H1 (cell line): Measurements from ENCODE around the gene BRD7. TPM values are rescaled to one million over a fixed set of nuclear protein-coding genes. Genes with fewer than 3 reads are reported as not detected.

ENCODE experiments used
- CTCF ChIA-PET: fragments of 300-600 bp; sonication (Branson Sonifier 250); formaldehyde crosslinking; loops from one replicate; lab custom pipeline; 2021; ENCODE audit not compliant: partially characterized antibody; lab: Charles Lee
- POLR2A ChIA-PET: fragments of 300-600 bp; sonication (Branson Sonifier 250); formaldehyde crosslinking; loops from one replicate; lab custom pipeline; 2021; ENCODE audit warnings: inconsistent platforms; ENCODE audit not compliant: partially characterized antibody; lab: Charles Lee
- DNase-seq, 2 experiments: peaks; one replicate each; pipeline versions ENCODE4 v3.0.0 to v3.0.0-alpha.2; 2010 to 2022; ENCODE audit warnings: low spot score in 2 of 2, low read depth in 1 of 2, mixed read lengths in 1 of 2
- FAIRE-seq: peaks from 2 replicates; lab custom pipeline; 2011; peaks lifted over from hg19 to GRCh38; lab: Jason Lieb, UNC
- H2AFZ ChIP-seq: 2 replicates; pipeline ENCODE4 v1.8.1; 2012; ENCODE audit warnings: low read length, inconsistent platforms
- H2AK5ac ChIP-seq: 2 replicates; pipeline ENCODE4 v1.6.1; 2013; ENCODE audit warnings: low read depth, low read length
- H2BK120ac ChIP-seq: replicated peaks from 2 replicates; pipeline ENCODE3; 2013; ENCODE audit warnings: low read depth, low read length, inconsistent platforms
- H2BK12ac ChIP-seq: 2 replicates; pipeline ENCODE4 v1.6.1; 2013; ENCODE audit warnings: low read depth, low read length
- H2BK15ac ChIP-seq: 2 replicates; pipeline ENCODE4 v1.6.1; 2013; ENCODE audit warnings: low read length
- H2BK20ac ChIP-seq: 2 replicates; pipeline ENCODE4 v1.6.1; 2013; ENCODE audit warnings: low read length
- H2BK5ac ChIP-seq: 2 replicates; pipeline ENCODE4 v1.6.1; 2013; ENCODE audit warnings: low read depth, low read length
- H3K14ac ChIP-seq: 2 replicates; pipeline ENCODE4 v1.6.1; 2013; ENCODE audit warnings: inconsistent platforms; ENCODE audit not compliant: insufficient read length
- H3K18ac ChIP-seq: 2 replicates; pipeline ENCODE4 v1.6.1; 2013; ENCODE audit warnings: low read length; ENCODE audit errors: extremely low read depth
- H3K23ac ChIP-seq: 2 replicates; pipeline ENCODE4 v1.6.1; 2013; ENCODE audit warnings: inconsistent platforms; ENCODE audit not compliant: insufficient read length
- H3K23me2 ChIP-seq: 2 replicates; pipeline ENCODE4 v1.6.1; 2013; ENCODE audit warnings: low read depth, low read length
- H3K27ac ChIP-seq: 2 replicates; pipeline ENCODE4 v1.6.1; 2011; ENCODE audit warnings: low read depth, low read length, inconsistent platforms
- H3K27me3 ChIP-seq, 4 experiments: replicated peaks in 1 of 4; 1 replicate in 1 of 4; 2 replicates in 3 of 4; pipeline versions ENCODE4 v1.6.1 to v1.8.1; 2011 to 2013; ENCODE audit warnings: low read length in 3 of 4, mild to moderate bottlenecking in 3 of 4, inconsistent platforms in 2 of 4, mixed read lengths in 2 of 4, moderate library complexity in 1 of 4; ENCODE audit not compliant: control insufficient read depth in 3 of 4, insufficient read depth in 3 of 4; ENCODE audit errors: extremely low read depth in 1 of 4
- H3K36me3 ChIP-seq, 4 experiments: 2 replicates each; pipeline versions ENCODE4 v1.6.1 to v1.8.1; 2011 to 2013; ENCODE audit warnings: mild to moderate bottlenecking in 4 of 4, low read length in 3 of 4, moderate library complexity in 2 of 4, control low read depth in 1 of 4, inconsistent platforms in 1 of 4; ENCODE audit not compliant: insufficient read depth in 4 of 4, control insufficient read depth in 2 of 4
- H3K4ac ChIP-seq: replicated peaks from 2 replicates; pipeline ENCODE3; 2013; ENCODE audit warnings: low read length, low read depth, mixed read lengths, inconsistent platforms; ENCODE audit not compliant: insufficient read length
- H3K4me1 ChIP-seq, 4 experiments: replicated peaks in 1 of 4; 1 replicate in 1 of 4; 2 replicates in 3 of 4; pipeline versions ENCODE4 v1.6.1 to v1.8.1; 2011 to 2013; ENCODE audit warnings: low read length in 3 of 4, inconsistent platforms in 2 of 4, mixed read lengths in 1 of 4; ENCODE audit not compliant: insufficient read depth in 4 of 4, control insufficient read depth in 3 of 4
- H3K4me2 ChIP-seq, 2 experiments: 2 replicates each; pipeline versions ENCODE4 v1.6.1 to v1.8.1; 2011 to 2013; ENCODE audit warnings: low read depth in 2 of 2, low read length in 2 of 2, control low read depth in 1 of 2, inconsistent platforms in 1 of 2, mild to moderate bottlenecking in 1 of 2; ENCODE audit not compliant: insufficient read depth in 1 of 2
- H3K4me3 ChIP-seq, 4 experiments: fragments of 200-600, 300-600 bp in 1 of 4; sonication (generic), shearing (Covaris generic), sonication (Bioruptor Twin) in 1 of 4; 2 replicates each; pipeline versions ENCODE4 v1.5.1 to v1.8.1; 2011 to 2016; ENCODE audit warnings: low read length in 4 of 4, low read depth in 3 of 4, control low read depth in 2 of 4, inconsistent platforms in 2 of 4, mild to moderate bottlenecking in 2 of 4, mixed read lengths in 1 of 4, moderate library complexity in 1 of 4; ENCODE audit not compliant: insufficient read depth in 2 of 4; ENCODE audit errors: extremely low read depth in 1 of 4
- H3K56ac ChIP-seq: replicated peaks from 2 replicates; pipeline ENCODE3; 2013; ENCODE audit warnings: low read depth, mild to moderate bottlenecking, mixed read lengths, low read length, inconsistent platforms; ENCODE audit not compliant: insufficient read length
- H3K79me1 ChIP-seq: 2 replicates; pipeline ENCODE4 v1.6.1; 2013; ENCODE audit warnings: low read depth, low read length, control low read depth
- H3K79me2 ChIP-seq, 2 experiments: 2 replicates each; pipeline versions ENCODE4 v1.6.1 to v1.8.1; 2012 to 2013; ENCODE audit warnings: low read length in 2 of 2, mild to moderate bottlenecking in 2 of 2, inconsistent platforms in 1 of 2; ENCODE audit not compliant: insufficient read depth in 2 of 2, control insufficient read depth in 1 of 2
- H3K9ac ChIP-seq, 4 experiments: replicated peaks in 1 of 4; 1 replicate in 1 of 4; 2 replicates in 3 of 4; pipeline versions ENCODE4 v1.6.1 to v1.8.1; 2011 to 2013; ENCODE audit warnings: low read depth in 3 of 4, low read length in 3 of 4, control low read depth in 2 of 4, mild to moderate bottlenecking in 2 of 4, moderate library complexity in 2 of 4, inconsistent platforms in 1 of 4; ENCODE audit errors: extremely low read depth in 1 of 4
- H3K9me3 ChIP-seq, 2 experiments: 2 replicates each; pipeline versions ENCODE4 v1.6.1 to v1.8.1; 2012 to 2013; ENCODE audit warnings: mild to moderate bottlenecking in 2 of 2, moderate library complexity in 2 of 2, control low read depth in 1 of 2, inconsistent platforms in 1 of 2, low read depth in 1 of 2, low read length in 1 of 2, mixed read lengths in 1 of 2; ENCODE audit not compliant: insufficient read depth in 2 of 2
- H4K20me1 ChIP-seq, 2 experiments: replicated peaks in 1 of 2; 2 replicates each; pipeline versions ENCODE3 to v1.8.1; 2011 to 2013; ENCODE audit warnings: inconsistent platforms in 2 of 2, low read length in 2 of 2, mild to moderate bottlenecking in 1 of 2; ENCODE audit not compliant: insufficient read depth in 2 of 2, control insufficient read depth in 1 of 2
- H4K5ac ChIP-seq: 2 replicates; pipeline ENCODE4 v1.6.1; 2013; ENCODE audit warnings: low read length, low read depth, mixed read lengths, inconsistent platforms; ENCODE audit not compliant: insufficient read length
- H4K8ac ChIP-seq: 2 replicates; pipeline ENCODE4 v1.8.0; 2013; ENCODE audit warnings: mild to moderate bottlenecking, moderate library complexity, low read length, inconsistent platforms; ENCODE audit not compliant: insufficient read depth; ENCODE audit errors: extremely low read depth
- H4K91ac ChIP-seq: replicated peaks from 2 replicates; pipeline ENCODE3; 2013; ENCODE audit warnings: low read length, mixed read lengths, inconsistent platforms; ENCODE audit not compliant: insufficient read length
- ASH2L ChIP-seq: fragments of 200-600, 300-600 bp; sonication (generic); IDR thresholded peaks from one replicate; pipeline ENCODE4 v1.7.1; 2017; ENCODE audit warnings: low read length
- SIN3A ChIP-seq, 2 experiments: IDR thresholded peaks in 1 of 2; conservative IDR thresholded peaks in 1 of 2; 2 replicates each; pipeline ENCODE4 v1.6.1; 2011 to 2012; ENCODE audit warnings: low read length in 2 of 2, improper control_type of control experiment in 1 of 2, low read depth in 1 of 2, mild to moderate bottlenecking in 1 of 2
- WGBS, 2 experiments: shearing (Covaris generic) in 1 of 2; methylation state at CpG; one replicate each; pipeline versions ENCODE4 v1.1.6 to v1.1.7; 2013 to 2015; ENCODE audit warnings: low lambda C conversion rate in 2 of 2, mixed read lengths in 2 of 2, inconsistent platforms in 1 of 2, low coverage in 1 of 2, missing lambda C conversion rate in 1 of 2; ENCODE audit not compliant: insufficient replicate concordance in 2 of 2, insufficient coverage in 1 of 2, insufficient read length in 1 of 2; ENCODE audit errors: extremely low coverage in 1 of 2, missing lambda C conversion rate in 1 of 2; 5-methylcytosine and 5-hydroxymethylcytosine counted together
- polyA plus RNA-seq, 7 experiments: library from polyadenylated mRNA; depleted of rRNA in 3 of 7; stranded (reverse) in 5 of 7; unstranded in 2 of 7; fragments of >200 nt in 5 of 7; fragments of 200-250 nt in 2 of 7; gene quantifications; 1 replicate in 5 of 7; 2 replicates in 1 of 7; 4 replicates in 1 of 7; pipeline versions ENCODE4 v1.2.1 to v1.2.3, GENCODE V29; 2011 to 2013; ENCODE audit warnings: missing spikeins in 2 of 7, mixed read lengths in 2 of 7
- total RNA-seq: library from RNA; stranded (reverse); fragmentation: NEBNext Ultra II Directional; extraction: Animal tissue kit (Norgen Biotek cat#: 25700); gene quantifications from 2 replicates; pipeline ENCODE4 v1.2.1, GENCODE V29; 2021

Gene BRD7
- total and polyA plus RNA-seq, 2 of the 8 experiments (the other 6 are each of a cell fraction or from before 2014, with no cell fraction given): 42.5 to 120 TPM

- H3K9me3 ChIP-seq: no peaks in the 10 kb centered on the region
- no peak overlapping the region for H2BK120ac ChIP-seq
- POLR2A ChIA-PET: interaction anchor here (0.6 to 0.9 kb wide), 2 partner anchors 281 to 523 kb away, joined by 3 to 4 read pairs; no protein-coding TSS in a partner anchor
- H3K56ac ChIP-seq: no peak overlapping the region
- H2AFZ ChIP-seq: peak overlapping the region; percentile 99; the same call in 1 of the 2 replicates
- TF ChIP-seq ASH2L (peak; percentile 16), SIN3A (conservative IDR thresholded peaks at IDR 0.05 in 1 of 2, IDR thresholded peaks at IDR 0.05 in 1 of 2; ENCODE audit: low read depth in 1 of 2, low read length in 2 of 2) (no peak)
- H3K27ac ChIP-seq: no peak overlapping the region; the same call in 1 of the 2 replicates
- H2BK5ac ChIP-seq: peak overlapping the region; percentile 44; the same call in 1 of the 2 replicates
- H3K36me3 ChIP-seq: peaks cover 2 to 19% (median 9%) of the 10 kb centered on the region in 4 experiments; a peak in 7 of 8 replicates
- H3K4me2 ChIP-seq: peak overlapping the region; percentile 38 to 63
- H3K79me1 ChIP-seq: peaks cover 6% of the 10 kb centered on the region; the same call in 1 of the 2 replicates
- no peak overlapping the region for H4K8ac ChIP-seq
- CTCF ChIA-PET: interaction anchor here (0.6 to 6.6 kb wide), 13 partner anchors 13 to 298 kb away, joined by 3 to 31 read pairs (median 5); no protein-coding TSS in a partner anchor
- H3K4me3 ChIP-seq: peak overlapping the region in 2 of 4 experiments; percentile 40 to 51; a peak in 3 of 8 replicates
- no peak overlapping the region for H4K91ac ChIP-seq
- H3K23ac ChIP-seq: no peak overlapping the region
- no peak for FAIRE-seq
- 43 to 87% methylated on average over 1 to 5 of the region's 7 CpGs for WGBS, 2 experiments
- no peak overlapping the region for H2BK12ac ChIP-seq
- no peak overlapping the region for H4K5ac ChIP-seq
- H3K27me3 ChIP-seq: no peaks in the 10 kb centered on the region
- peaks cover 0 to 6% (median 3%) of the 10 kb centered on the region in 4 experiments; a peak in 4 of 7 replicates for H3K4me1 ChIP-seq
- H3K14ac ChIP-seq: no peak overlapping the region
- peak overlapping the region; percentile 98; the same call in 1 of the 2 replicates for H2BK15ac ChIP-seq
- peaks cover 1 to 8% of the 10 kb centered on the region in 2 experiments for H4K20me1 ChIP-seq
- DNase-seq: no peak
- peak overlapping the region in 1 of 4 experiments; percentile 50; a peak in 2 of 7 replicates for H3K9ac ChIP-seq
- peaks cover 4 to 40% of the 10 kb centered on the region in 2 experiments; a peak in 3 of 4 replicates for H3K79me2 ChIP-seq
- H2AK5ac ChIP-seq: no peak overlapping the region
- no peak overlapping the region; the same call in 1 of the 2 replicates for H2BK20ac ChIP-seq
- H3K23me2 ChIP-seq: peaks cover 5% of the 10 kb centered on the region; the same call in 1 of the 2 replicates
- H3K4ac ChIP-seq: no peak overlapping the region
- no peak overlapping the region for H3K18ac ChIP-seq
These were observed 481 bp upstream of the BRD7 start for GRCh38 chr16:50369133-50369804.
